ENCODE measurements around the gene PPM1M. TPM values are rescaled to one million over a fixed set of nuclear protein-coding genes. Genes with fewer than 3 reads are reported as not detected.
A peak's percentile ranks its signal among the peaks of the same experiment; 100 is the strongest.

PPM1M gene, protein sequence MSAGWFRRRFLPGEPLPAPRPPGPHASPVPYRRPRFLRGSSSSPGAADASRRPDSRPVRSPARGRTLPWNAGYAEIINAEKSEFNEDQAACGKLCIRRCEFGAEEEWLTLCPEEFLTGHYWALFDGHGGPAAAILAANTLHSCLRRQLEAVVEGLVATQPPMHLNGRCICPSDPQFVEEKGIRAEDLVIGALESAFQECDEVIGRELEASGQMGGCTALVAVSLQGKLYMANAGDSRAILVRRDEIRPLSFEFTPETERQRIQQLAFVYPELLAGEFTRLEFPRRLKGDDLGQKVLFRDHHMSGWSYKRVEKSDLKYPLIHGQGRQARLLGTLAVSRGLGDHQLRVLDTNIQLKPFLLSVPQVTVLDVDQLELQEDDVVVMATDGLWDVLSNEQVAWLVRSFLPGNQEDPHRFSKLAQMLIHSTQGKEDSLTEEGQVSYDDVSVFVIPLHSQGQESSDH
- total RNA-seq (2014; rRNA removed; shearing (Covaris generic)), result 4.0 and 4.2 TPM in 2 replicates

DNA sequence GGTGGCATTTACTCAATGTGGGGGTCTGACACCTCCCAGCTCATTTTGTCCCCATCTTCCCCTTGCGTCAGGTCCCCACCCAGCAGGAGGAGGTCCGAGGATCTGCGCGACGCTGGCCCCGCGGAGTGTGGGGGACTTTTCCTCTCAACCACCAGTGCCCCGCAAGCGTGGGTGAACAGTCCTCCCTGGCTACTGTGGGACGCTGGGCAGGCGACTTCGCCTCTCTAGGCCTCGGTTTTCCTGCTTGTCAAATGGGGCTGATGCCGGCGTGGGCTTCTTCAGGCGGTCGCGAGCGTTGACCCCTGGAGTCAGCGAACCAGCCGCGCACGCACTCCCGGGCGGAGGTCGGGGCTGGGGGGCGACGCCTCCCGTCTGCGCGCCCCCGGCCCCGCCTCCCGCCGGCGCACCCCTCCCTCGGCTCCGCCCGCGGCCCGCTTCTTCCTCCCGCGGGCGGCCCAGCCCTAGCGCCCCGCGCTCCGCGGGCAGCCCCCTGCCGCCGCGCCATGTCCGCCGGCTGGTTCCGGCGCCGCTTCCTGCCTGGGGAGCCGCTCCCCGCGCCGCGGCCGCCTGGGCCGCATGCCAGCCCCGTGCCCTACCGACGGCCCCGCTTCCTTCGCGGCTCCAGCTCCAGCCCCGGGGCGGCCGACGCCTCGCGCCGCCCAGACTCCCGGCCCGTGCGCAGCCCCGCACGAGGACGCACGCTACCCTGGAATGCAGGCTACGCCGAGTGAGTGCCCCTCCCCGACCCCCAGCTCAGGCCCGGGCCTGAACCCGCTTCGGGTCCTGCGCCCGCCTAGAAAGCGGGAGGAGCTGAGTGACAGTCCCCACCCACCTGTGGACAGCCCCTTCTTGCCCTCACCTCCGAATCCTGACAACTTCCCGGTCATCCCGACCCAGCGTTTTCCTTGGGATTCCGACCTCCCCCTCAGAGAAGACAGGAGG lies at the start of gene PPM1M:
Gene PPM1M (plus strand): TSS at position 438 of the 942 bp plus-strand sequence. CDS start 66 bp downstream, at position 504.
- peak; percentile 12 for DNase-seq (ENCODE audit: low spot score)

DNA sequence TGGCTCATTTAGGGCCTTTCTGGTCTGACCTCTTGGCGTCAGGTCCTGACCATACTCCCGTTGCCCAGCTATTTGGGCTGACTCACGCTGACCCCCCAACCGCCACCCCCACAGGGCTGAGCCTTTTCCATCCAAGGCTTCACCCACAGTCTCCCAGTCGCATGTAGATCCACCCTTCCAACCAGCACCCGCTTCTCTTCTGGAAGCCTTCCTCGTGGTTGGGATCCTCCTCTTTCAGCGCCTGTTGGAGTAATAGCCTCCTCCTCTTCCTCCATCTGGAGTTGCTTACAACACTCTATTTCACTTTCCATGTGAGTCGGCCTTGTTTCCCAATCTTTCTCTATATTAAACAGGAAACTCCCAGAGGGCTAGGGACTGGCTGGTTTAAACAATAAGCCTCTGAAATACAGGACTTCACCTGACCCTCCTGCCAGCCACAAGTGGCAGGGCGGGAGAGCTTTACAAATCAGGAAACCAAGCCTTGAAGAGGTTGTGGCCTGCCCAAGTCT lies 49.7 kb upstream of the PPM1M start:
- no peak for DNase-seq (ENCODE audit: low spot score)

DNA sequence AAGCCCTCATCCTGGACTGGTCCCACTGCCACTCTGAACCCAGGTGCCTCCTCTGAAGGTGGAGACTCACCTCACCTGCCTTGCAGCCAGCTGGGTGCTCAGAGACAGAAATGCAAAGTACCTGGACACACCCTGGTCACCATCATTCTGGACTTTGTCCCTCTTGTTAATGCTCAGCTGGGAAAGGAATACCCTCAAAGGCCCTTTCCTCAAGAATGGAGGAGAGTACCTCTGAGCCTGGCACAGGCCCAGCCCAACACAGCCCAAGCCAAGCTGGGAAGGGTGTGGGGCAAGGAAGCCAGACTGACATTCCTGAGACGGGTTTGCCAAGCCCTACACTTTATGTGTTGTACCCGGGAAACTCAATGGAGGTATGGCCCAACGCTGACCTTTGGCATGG lies 48.6 kb upstream of the PPM1M start:
- peak; percentile 43 for DNase-seq (ENCODE audit: low spot score)

DNA sequence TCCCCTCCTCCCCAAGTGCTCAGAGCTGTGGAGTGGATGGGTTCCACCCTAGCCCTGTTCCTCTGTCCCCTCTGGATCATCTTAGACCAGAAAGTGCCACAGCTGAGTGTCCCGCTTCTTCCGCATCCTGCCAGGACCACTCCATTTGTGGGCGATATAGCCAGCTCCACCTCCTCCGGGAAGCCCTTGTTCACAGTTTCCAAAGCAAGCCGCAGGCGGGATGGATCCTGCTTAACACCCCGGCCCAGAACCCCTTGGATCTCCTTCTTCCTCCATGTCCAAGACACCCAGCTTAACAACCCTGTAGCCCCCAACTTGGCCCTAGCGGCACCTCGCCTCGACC lies 48.1 kb upstream of the PPM1M start:
- DNase-seq (ENCODE audit: low spot score), result no peak

DNA sequence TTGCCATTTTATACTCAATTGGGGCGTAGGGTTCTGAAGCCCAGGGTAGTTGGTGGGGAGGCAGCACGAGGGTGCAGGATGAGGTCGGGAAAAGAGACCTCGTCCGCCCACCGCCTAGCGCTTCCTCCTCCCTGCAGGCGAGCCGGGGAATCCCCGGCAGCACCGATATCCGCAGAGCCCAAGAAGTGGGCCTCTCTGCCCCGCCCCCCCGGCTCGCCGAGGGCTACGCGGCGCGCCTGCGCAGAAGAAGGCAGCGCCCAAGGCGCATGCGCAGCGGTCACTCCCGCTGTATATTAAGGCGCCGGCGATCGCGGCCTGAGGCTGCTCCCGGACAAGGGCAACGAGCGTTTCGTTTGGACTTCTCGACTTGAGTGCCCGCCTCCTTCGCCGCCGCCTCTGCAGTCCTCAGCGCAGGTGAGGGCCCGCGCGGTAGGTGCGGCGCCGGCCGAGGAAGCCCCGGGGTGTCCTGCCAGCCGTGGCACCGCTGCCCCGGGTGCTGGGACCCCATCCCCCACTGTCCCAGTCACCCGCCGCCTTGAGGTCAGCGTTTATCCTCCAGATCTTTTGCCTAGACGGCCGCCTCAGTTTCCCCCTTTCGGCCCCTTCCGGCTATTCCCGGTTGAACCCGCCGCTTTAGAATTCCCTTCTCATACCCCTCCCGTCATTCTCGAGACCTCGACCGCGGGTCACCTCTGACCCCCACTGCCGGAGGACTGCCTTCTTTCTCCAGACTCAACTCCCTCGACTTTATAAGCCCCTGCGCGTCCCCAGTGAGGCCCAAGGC lies 47.5 kb upstream of the PPM1M start, which contains the start of gene ALAS1:
Gene ALAS1 (plus strand): TSS at position 319 of the 784 bp plus-strand sequence. CDS start 1,082 bp downstream, outside the sequence.
- DNase-seq (ENCODE audit: low spot score), result peak; percentile 91

DNA sequence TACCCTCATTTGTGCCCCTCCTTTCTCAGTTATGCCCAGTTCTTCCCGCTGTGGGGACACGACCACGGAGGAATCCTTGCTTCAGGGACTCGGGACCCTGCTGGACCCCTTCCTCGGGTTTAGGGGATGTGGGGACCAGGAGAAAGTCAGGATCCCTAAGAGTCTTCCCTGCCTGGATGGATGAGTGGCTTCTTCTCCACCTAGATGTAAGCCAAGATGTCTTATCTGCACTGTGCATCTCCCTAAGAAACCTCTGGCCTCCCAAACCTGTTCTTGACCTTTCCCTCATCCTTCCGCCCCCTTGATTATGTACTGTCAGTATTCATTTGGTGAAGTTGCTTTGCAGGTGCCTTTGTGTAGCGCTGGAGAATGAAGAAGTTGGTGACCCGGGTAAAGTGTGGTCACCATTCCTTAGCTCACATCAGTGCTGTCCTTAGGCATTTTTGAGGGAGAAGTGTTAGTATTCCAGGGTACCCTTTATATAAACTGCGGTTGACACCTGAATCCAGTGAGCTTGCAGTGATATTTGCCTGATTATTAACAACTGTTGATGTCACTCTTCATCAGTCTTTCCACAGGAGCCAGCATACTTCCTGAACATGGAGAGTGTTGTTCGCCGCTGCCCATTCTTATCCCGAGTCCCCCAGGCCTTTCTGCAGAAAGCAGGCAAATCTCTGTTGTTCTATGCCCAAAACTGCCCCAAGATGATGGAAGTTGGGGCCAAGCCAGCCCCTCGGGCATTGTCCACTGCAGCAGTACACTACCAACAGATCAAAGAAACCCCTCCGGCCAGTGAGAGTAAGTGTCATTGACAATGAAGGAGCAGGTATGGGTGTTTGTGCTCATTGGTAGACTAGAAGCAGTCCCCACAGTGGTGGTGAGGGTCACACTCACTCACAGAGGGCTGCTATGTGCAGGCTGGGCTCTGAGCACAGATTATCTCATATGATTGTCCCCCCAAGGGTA lies 46.6 kb upstream of the PPM1M start:
- DNase-seq (ENCODE audit: low spot score), result no peak

DNA sequence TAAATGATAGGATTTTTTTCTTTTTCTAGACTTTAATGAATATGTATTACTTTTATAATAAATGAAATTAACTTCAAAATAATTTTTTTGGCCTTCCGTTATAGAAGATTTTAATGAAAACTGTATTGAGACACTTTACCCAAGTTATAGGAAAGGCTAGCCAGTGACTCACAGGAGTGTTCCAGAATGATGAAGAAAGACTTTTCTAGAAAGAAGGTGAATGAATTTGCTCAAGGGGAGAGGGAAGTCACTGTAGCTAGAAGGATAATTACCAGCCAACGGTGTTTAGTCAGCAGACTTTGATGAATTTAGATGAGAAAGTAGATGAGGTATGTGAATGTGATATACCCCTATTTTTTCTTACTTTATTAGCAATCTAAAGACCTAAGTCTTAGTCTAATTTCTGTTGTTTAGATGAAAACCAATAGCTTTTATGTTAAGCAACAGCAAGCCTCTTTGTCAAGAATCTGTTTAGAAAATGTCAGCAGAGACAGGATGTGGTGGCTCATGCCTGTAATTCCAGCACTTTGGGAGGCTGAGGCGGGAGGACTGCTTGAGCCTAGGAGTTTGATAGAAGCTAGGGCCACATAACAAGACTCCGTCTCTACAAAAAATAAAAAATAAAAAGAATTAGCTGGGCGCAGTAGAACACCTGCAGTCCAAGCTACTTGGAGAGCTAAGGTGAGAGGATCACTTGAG lies 44.4 kb upstream of the PPM1M start:
- no peak for DNase-seq (ENCODE audit: low spot score)

DNA sequence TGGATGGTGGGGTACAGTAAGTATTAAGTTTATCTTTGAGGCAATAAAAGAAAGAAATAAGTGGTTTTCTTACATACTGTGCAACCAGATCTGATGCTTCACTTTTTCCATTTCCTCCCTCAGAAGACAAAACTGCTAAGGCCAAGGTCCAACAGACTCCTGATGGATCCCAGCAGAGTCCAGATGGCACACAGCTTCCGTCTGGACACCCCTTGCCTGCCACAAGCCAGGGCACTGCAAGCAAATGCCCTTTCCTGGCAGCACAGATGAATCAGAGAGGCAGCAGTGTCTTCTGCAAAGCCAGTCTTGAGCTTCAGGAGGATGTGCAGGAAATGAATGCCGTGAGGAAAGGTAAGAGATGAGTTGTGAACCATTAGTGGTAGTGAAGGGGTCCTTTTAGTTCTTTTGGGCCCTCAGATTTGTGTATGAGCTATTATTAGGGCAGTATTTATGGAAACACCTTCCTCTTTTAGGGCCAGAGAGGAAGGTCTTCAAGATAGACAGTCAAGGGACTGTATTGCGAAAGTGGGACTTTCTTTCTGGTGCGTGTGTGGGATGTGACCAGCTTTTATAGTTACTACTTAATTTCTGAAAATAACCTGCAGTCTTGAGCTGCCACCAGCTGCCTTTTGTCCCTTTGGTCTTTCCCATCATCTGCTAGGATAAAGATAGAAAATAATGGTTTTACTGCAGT lies 43.0 kb upstream of the PPM1M start:
- DNase-seq (ENCODE audit: low spot score), result no peak

DNA sequence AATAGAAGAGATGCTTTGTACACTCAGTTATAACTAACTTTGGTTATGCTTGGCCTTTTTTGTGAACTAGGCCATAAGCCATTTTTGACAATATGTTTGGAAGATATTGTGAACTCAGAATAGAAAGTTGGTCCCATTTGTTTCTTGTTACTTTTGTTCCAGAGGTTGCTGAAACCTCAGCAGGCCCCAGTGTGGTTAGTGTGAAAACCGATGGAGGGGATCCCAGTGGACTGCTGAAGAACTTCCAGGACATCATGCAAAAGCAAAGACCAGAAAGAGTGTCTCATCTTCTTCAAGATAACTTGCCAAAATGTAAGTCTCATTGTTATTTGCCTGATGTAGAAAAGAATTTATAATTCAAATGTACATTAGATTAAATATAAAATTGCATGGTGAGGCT lies 41.9 kb upstream of the PPM1M start:
- no peak for DNase-seq (ENCODE audit: low spot score)

DNA sequence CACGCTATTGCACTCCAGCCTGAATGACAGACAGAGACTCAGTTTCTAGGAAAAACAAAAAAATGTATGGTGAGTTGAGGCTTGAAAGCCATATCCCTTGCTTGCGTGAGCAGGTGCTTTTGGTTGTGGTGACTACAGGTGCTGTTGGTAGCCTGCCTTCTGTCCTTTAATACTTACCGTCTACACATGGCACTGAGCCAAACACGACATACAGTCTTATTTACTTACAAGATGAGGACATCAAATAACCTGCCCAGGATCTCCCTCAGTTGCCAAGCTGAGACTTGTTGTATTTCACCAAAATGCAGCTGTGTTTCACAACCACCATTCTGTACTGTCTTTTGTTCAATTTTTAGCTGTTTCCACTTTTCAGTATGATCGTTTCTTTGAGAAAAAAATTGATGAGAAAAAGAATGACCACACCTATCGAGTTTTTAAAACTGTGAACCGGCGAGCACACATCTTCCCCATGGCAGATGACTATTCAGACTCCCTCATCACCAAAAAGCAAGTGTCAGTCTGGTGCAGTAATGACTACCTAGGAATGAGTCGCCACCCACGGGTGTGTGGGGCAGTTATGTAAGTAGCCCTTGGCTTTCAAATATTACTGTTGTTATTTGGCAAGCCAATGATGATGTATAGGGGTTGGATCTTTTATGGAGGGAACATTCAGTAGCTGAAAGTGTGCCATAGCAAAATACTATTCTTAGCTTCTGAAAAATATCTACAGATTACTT lies 41.1 kb upstream of the PPM1M start:
- peak; percentile 12 for DNase-seq (ENCODE audit: low spot score)

DNA sequence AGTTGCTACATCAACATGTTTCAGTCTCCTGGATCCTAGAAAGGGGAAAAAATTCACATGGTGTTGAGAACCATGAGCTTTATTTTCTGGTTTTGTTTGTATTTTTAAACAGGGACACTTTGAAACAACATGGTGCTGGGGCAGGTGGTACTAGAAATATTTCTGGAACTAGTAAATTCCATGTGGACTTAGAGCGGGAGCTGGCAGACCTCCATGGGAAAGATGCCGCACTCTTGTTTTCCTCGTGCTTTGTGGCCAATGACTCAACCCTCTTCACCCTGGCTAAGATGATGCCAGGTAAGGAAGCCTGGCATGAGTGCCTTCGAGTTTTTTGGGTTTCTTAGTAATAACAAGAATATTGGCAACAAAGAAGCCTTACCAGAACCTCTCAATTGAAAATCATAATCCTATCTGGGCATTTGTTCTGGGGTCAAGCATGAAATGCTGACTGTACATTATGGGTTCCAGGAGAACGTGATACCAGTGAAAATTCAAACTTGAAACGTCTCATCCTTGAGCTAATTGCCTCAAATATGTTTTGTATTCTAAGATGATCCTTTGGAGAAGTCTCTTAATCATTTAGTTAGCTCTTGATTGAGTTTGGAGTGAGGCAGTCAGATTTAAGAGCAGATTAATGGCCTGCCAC lies 39.7 kb upstream of the PPM1M start:
- DNase-seq (ENCODE audit: low spot score), result no peak

DNA sequence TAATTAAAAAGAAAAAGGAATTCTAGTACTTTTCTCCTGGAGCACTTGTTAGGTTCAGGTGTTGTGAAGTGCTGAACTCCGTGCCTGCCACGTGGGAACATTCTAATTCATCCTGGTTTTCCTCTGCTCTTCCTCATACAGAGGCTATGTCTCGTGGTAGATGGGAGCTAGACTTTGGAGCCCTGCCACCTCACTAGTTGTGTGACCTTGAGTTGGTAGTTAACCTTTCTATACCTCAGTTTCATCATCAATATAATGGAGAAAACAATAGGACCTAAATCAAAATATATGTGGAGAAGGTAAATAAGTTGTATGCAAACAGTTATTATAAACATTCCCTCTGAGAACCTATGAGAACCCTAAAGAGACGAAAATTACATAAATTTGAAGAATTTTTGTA lies 37.0 kb upstream of the PPM1M start:
- DNase-seq (ENCODE audit: low spot score), result no peak

DNA sequence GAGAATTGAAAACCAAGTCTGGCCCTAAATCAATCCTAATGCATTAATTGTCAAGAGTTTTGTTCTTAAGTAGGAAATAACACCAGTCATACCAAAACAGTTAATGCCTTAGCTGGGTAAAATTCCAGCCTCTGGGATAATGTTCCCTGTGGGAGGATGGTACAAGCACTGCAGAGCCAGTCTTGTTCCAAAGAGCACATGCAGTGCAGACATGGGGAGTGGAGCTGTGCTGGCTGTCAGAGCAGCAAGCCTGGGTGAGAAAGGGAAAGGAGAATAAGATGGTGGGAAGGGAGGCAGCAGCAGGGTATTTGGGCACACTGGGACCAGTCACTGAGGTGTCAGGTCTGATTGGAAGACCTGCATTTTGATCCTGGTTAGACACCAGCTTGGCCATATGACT lies 35.5 kb upstream of the PPM1M start:
- DNase-seq (ENCODE audit: low spot score), result no peak

DNA sequence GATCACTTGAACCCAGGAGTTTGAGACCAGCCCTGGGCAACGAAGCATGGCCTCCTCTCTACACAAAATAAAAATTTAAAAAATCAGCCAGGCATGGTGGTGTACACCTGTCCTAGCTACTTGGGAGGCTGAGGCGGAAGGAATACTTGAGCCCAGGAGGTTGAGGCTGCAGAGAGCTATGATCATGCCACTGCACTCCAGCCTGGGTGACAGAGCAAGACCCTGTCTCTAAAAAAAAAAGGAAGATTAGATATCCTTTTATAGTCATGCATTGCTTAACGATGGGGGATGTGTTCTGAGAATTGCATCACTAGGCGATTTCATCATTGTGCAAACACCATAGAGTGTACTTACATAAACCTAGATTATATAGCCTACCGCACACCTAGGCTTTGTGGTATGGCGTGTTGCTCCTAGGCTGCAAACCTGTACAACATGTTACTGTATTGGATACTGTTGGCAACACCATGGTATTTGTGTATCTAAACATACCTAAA lies 35.0 kb upstream of the PPM1M start:
- peak; percentile 19 for DNase-seq (ENCODE audit: low spot score)

DNA sequence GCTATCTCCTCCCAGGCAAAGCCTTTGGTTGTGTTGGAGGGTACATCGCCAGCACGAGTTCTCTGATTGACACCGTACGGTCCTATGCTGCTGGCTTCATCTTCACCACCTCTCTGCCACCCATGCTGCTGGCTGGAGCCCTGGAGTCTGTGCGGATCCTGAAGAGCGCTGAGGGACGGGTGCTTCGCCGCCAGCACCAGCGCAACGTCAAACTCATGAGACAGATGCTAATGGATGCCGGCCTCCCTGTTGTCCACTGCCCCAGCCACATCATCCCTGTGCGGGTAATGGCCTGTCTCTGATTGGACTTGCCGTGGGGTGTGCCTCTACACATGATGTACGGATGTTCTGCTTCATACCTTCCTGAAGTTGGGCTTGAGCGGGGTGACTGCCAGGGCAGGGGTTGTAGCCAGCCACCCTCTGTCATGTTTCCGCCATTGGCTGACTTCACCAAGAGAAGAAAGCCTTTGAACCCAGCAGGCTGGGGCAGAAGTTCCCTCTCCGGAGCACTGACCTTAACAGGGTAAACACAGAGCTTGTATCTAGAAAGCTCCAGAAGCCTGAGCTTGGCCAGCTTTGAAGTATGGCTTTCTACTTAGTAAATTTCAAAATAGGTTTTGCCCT lies 34.2 kb upstream of the PPM1M start:
- DNase-seq (ENCODE audit: low spot score), result no peak

DNA sequence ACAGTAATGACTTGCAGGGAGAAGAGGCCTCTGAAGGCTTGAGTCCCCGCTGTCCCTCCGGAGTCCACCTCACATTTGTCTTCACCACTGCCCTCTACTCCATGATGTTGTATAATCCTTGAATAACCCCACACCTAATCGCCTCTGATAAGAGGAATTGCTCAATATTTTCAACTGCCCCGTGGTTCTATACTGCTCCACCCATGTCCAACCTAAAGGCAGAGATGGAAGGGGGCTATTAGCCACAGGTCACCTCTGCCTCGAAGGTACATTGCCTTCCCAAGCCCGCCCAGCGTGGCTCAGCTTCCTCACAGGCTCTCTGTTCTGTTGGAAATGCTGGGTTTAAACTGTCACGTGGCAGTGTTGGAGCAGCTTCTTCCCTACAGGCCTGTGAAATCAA lies 32.6 kb upstream of the PPM1M start:
- no peak for DNase-seq (ENCODE audit: low spot score)

DNA sequence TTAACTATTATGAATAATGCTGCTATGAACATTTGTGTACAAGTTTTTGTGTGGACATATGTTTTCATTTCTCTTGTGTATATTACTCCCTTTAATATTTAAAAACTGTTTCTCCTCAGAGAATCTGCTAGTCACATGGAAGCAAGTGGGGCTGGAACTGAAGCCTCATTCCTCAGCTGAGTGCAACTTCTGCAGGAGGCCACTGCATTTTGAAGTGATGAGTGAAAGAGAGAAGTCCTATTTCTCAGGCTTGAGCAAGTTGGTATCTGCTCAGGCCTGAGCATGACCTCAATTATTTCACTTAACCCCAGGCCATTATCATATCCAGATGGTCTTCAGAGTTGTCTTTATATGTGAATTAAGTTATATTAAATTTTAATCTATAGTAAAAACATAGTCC lies 31.7 kb upstream of the PPM1M start:
- no peak for DNase-seq (ENCODE audit: low spot score)

Data from HT-29 (cell line).